A673 (cell line): ENCODE results near the gene BCDIN3D. TPM values are rescaled to one million over a fixed set of nuclear protein-coding genes. Genes with fewer than 3 reads are reported as not detected.

Experiments used
- BruUV-seq: library from RNA; stranded (reverse); fragments of 400-500 nt; replicated peaks from 2 replicates; lab custom pipeline; 2021; lab: Mats Ljungman, UMichigan
- CTCF ChIA-PET: fragments of 300-600 bp; sonication (Branson Sonifier 250); formaldehyde crosslinking; loops from one replicate; lab custom pipeline; 2022; ENCODE audit warnings: antibody characterized with exemption; lab: Charles Lee
- POLR2A ChIA-PET: fragments of 300-600 bp; sonication (Branson Sonifier 250); formaldehyde crosslinking; loops from one replicate; lab custom pipeline; 2022; ENCODE audit warnings: antibody characterized with exemption; ENCODE audit not compliant: low non-redundant PET; lab: Charles Lee
- DNase-seq: peaks from one replicate; pipeline ENCODE4 v3.0.0-alpha.2; 2015; ENCODE audit warnings: low spot score
- H3K27ac ChIP-seq: fragments of 200-600 bp; sonication (generic); 2 replicates; pipeline ENCODE4 v1.5.1; 2016; ENCODE audit warnings: mixed run types, low read depth, mild to moderate bottlenecking, mixed read lengths, antibody characterized with exemption, low read length; ENCODE audit not compliant: poor library complexity, severe bottlenecking
- H3K27me3 ChIP-seq: fragments of 200-600 bp; sonication (generic); replicated peaks from 2 replicates; pipeline ENCODE4 v1.6.1; 2017; ENCODE audit warnings: mixed run types, low read depth, mild to moderate bottlenecking, mixed read lengths, antibody characterized with exemption, low read length; ENCODE audit not compliant: insufficient read depth, poor library complexity
- H3K36me3 ChIP-seq: fragments of 200-600 bp; sonication (generic); 2 replicates; pipeline ENCODE4 v1.6.1; 2016; ENCODE audit warnings: mixed run types, mild to moderate bottlenecking, mixed read lengths, antibody characterized with exemption, low read length; ENCODE audit not compliant: insufficient read depth, poor library complexity, severe bottlenecking
- H3K4me1 ChIP-seq: fragments of 200-600 bp; sonication (generic); 2 replicates; pipeline ENCODE4 v1.6.1; 2017; ENCODE audit warnings: mixed run types, mild to moderate bottlenecking, mixed read lengths, antibody characterized with exemption, low read length; ENCODE audit not compliant: insufficient read depth, poor library complexity, severe bottlenecking
- H3K4me3 ChIP-seq: fragments of 200-600 bp; sonication (generic); 2 replicates; pipeline ENCODE4 v1.5.1; 2016; ENCODE audit warnings: low read depth, mixed run types, mild to moderate bottlenecking, mixed read lengths, low read length; ENCODE audit not compliant: poor library complexity, severe bottlenecking
- H3K9me3 ChIP-seq: fragments of 200-600 bp; sonication (generic); 2 replicates; pipeline ENCODE4 v1.6.1; 2016; ENCODE audit warnings: mixed run types, low read depth, mild to moderate bottlenecking, mixed read lengths, antibody characterized with exemption, low read length; ENCODE audit not compliant: poor library complexity, severe bottlenecking
- EZH2 ChIP-seq: fragments of 200-600 bp; sonication (generic); IDR thresholded peaks from 2 replicates; pipeline ENCODE4 v1.6.1; 2017; ENCODE audit warnings: borderline replicate concordance, low read depth, mild to moderate bottlenecking, mixed read lengths, antibody characterized with exemption, low read length; ENCODE audit not compliant: poor library complexity, severe bottlenecking
- intact Hi-C: fragments of 100-400 bp; cut with micrococcal nuclease; formaldehyde crosslinking; loops from one replicate; pipeline ENCODE4 v1.10.0; 2022; ENCODE audit not compliant: unreplicated experiment
- total RNA-seq: library from RNA; stranded (reverse); gene quantifications from 2 replicates; pipeline ENCODE4 v1.2.3, GENCODE V29; 2021
- TF ChIP-seq, protein P1 (sequence below): fragments of 300-800, 200-600 bp; sonication (generic); conservative IDR thresholded peaks from 2 replicates; pipeline ENCODE4 v1.5.1; 2017; ENCODE audit warnings: low read depth, mild to moderate bottlenecking, antibody characterized with exemption, low read length, moderate library complexity, mixed read lengths

BCDIN3D gene
- total RNA-seq, 1 experiment from 2014 or later, result 5.7 TPM

DNA sequence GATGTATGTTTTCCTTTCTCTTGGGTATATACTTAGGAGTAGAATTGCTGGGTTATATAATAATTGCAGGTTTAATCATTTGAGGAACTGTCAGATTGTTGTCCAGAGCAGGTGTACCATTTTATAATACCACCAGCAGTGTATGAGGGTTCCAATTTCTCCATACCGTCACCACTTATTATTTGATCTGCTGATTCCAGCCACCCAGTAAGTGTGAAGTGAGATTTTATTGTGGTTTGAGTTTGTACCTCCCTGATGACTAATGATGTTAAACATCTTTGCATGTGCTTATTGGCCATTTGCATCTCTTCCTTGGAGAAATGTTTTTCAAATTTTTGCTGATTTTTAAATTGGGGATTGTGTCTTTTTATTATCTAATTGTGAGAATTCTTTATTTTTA lies 29.8 kb downstream of the BCDIN3D start:
- intact Hi-C loops, result no loop called here
- Histone ChIP-seq H3K27ac (no peak overlapping the region), H3K36me3 (no peaks in the 10 kb centered on the region), H3K27me3 (no peaks in the 10 kb centered on the region), H3K9me3 (no peaks in the 10 kb centered on the region), H3K4me1 (no peaks in the 10 kb centered on the region), H3K4me3 (no peak overlapping the region)
- ChIA-PET CTCF (no interaction called here), POLR2A (no interaction called here)
- no TSS peak for BruUV-seq
- no peak for TF ChIP-seq EZH2
- TF ChIP-seq, protein P1, sequence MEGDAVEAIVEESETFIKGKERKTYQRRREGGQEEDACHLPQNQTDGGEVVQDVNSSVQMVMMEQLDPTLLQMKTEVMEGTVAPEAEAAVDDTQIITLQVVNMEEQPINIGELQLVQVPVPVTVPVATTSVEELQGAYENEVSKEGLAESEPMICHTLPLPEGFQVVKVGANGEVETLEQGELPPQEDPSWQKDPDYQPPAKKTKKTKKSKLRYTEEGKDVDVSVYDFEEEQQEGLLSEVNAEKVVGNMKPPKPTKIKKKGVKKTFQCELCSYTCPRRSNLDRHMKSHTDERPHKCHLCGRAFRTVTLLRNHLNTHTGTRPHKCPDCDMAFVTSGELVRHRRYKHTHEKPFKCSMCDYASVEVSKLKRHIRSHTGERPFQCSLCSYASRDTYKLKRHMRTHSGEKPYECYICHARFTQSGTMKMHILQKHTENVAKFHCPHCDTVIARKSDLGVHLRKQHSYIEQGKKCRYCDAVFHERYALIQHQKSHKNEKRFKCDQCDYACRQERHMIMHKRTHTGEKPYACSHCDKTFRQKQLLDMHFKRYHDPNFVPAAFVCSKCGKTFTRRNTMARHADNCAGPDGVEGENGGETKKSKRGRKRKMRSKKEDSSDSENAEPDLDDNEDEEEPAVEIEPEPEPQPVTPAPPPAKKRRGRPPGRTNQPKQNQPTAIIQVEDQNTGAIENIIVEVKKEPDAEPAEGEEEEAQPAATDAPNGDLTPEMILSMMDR, result no peak
- DNase-seq, result no peak

DNA sequence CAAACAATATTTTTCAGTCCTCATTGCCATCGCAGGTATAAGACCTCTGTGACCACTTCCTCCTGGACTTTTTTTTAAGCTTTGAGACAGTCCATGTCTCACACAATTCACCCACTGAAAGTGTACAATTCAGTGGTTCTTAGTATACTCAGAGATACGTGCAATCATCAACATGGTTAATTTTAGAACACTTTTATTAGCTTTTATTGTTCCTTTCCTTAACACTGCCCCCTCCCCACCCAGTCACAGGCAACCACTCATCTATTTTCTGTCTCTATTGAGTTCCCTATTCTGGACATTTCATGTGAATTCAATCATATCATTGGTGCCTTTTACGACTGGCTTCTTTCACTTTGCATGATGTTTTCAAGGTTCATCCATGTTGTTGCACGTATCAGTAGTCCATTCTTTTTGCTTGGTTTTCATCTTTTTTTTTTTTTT lies 30.9 kb downstream of the BCDIN3D start:
- no peak overlapping the region for H3K4me3 ChIP-seq
- CTCF ChIA-PET, result no interaction called here
- no peaks in the 10 kb centered on the region for H3K4me1 ChIP-seq
- POLR2A ChIA-PET, result no interaction called here
- no TSS peak for BruUV-seq
- H3K9me3 ChIP-seq, result no peaks in the 10 kb centered on the region
- no peaks in the 10 kb centered on the region for H3K27me3 ChIP-seq
- intact Hi-C loops, result no loop called here
- DNase-seq, result no peak
- no peak for TF ChIP-seq EZH2
- TF ChIP-seq, protein P1, result no peak
- H3K36me3 ChIP-seq, result no peaks in the 10 kb centered on the region
- H3K27ac ChIP-seq, result no peak overlapping the region

DNA sequence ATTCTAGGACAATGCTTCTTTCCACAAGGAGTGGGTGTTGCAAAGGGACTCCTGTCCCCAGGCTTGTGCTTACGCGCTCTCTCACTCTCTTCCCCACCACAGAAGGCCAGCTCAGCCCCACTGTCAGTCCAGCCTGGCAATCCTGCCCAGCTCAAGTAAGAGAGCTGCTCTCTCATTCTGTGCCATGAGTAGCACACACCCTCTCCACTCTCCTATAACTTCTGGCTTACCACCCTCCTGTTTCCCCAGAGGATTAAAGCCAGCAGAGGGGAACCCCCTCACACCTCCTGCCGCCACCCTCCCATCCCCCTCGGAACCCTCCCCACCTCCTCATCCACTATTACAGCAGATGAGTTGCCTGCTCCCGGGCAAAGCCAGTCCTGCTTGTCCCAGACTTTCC lies 31.8 kb downstream of the BCDIN3D start:
- Histone ChIP-seq H3K9me3 (no peaks in the 10 kb centered on the region), H3K27ac (no peak overlapping the region), H3K4me3 (no peak overlapping the region), H3K4me1 (no peaks in the 10 kb centered on the region), H3K36me3 (no peaks in the 10 kb centered on the region), H3K27me3 (no peaks in the 10 kb centered on the region)
- CTCF ChIA-PET, result no interaction called here
- intact Hi-C loops, result no loop called here
- BruUV-seq, result no TSS peak
- POLR2A ChIA-PET, result no interaction called here
- TF ChIP-seq, protein P1, result no peak
- no peak for TF ChIP-seq EZH2
- no peak for DNase-seq
